ENCODE data around the gene PPM1E.
"Not testable (repeated sequence)": the region's sequence is repeated elsewhere in the genome, so short reads cannot be mapped to it uniquely, and the experiment has no call there.

PPM1E gene

GRCh38 chr17:58783380-58783779 lies 27.7 kb downstream of the PPM1E start:
- DNase-seq = no peak

- DNase-seq = no peak
Measured at GRCh38 chr17:58785097-58785496, 29.4 kb downstream of the PPM1E start.

DNA sequence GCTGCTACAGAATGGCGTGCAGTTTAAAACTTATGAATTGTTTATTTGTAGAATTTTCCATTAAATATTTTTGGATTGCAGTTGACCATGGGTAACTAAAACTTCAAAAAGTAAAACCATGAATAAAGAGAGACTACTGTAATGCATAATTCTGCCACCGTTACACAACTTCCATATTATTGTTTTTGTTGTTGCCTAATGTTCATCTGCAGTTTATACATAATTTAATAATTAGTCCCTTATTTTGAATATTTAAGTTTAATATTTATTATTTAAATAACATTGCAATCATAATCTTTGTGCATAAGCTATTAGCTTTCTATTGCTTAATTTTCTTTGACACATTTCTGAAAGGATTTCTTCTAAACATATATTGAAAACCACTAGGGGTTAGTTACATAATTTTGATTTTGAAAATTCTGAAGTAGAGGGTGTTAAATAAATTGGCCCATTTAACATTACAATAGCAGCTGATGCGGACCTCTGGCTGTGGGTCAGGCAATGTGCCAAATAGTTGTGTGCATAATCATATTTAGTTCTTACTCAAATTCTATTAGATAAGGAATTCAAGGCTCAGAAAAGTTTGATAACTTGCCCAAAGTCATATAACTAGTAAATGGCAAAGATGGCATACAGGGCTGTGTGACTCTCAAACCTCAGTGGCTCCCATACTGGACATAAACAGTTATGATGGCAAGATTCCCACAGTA lies 31.1 kb downstream of the PPM1E start:
- no peak for DNase-seq

GRCh38 chr17:58788199-58788598 lies 32.5 kb downstream of the PPM1E start:
- no peak for DNase-seq

DNA sequence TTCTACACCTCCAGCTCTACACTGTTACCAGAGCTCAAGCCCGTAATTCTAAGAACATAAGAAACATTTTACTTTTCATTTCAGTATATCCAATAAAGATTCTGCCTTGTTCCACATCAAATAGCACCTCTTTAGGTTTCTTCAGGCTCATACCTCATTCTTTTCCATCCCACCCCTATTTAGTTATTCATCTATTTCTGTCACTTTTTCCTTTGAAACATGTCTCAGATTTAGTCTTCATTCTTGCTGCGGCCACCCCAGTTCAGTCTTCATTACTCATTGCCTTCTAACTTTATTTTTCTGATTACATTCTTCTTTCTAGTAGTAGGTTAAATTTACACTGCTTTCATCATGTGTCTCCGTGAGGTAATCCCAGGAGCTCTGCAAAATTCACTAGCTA lies 33.5 kb downstream of the PPM1E start:
- DNase-seq = no peak

DNA sequence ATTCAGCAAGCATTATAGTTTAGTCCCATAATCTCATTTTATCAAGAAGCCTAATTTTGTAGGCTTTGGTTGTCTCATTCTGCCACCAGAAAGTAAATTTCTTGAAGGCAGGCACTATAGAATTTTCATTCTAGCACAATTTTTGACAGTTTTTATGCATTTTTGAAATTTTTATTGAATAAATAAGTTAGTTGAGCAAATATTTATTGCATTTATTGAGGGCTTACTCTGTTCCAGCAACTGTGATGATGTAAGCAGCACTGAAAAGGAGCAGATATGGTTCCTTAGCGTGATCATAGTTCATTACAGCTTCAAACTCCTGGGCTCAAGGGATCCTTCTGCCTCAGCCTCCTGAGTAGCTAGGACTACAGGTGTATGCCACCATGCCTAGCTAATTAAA lies 34.2 kb downstream of the PPM1E start:
- DNase-seq = no peak

DNA sequence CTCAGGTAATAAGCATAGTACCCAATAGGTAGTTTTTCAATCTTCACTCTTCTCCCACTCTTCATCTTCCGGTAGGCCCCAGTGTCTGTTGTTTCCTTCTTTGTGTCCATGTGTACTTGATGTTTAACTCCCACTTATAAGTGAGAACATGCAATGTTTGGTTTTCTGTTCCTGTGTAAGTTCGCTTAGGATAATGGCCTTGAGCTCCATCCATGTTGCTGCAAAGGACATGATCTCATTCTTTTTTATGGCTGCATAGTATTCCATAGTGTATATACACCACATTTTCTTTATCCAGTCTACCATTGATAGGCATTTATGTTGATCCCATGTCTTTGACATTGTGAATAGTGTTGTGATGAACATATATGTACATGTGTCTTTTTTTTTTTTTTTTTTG lies 38.9 kb downstream of the PPM1E start:
- not testable (repeated sequence) for DNase-seq

GRCh38 chr17:58802188-58802587 lies 46.5 kb downstream of the PPM1E start:
- no peak for DNase-seq

DNA sequence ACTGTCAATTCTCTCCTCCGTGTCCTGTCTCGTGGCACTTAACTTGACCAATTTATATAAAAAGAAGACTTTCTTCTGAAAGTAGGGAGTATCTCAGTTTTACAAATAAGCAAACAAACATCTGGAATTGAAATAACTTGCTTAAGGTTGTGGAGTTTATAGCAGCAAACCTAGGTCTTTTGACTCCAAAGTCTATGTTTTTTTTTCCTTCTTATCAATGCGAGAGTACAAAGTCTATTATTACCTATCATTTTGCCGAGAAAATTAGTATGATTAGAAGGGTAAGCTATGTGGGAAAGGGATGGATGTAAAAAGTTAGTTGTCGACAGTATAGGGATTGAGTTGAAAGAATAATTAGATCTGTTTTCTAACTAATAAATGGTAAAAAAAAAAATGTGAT lies 50.4 kb downstream of the PPM1E start:
- DNase-seq = no peak

GRCh38 chr17:58808609-58809563 lies 53.2 kb downstream of the PPM1E start:
- no peak for DNase-seq

DNA sequence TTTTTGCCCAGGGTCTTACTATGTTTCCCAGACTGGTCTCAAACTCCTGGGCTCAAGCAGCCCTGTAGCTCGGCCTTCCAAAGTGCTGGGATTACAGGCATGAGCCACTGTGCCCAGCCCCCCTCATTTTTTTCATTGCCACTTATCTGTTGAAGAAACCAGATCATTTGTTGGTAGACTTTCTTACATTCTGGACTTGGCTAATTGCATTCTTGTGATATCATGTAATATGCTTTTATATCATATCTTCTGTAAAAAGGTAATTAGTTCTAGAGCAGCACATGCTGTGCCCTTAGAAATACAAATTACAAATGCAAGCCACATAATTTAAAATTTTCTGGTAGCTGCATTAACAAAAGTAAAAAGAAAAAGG lies 53.9 kb downstream of the PPM1E start:
- DNase-seq = no peak

DNA sequence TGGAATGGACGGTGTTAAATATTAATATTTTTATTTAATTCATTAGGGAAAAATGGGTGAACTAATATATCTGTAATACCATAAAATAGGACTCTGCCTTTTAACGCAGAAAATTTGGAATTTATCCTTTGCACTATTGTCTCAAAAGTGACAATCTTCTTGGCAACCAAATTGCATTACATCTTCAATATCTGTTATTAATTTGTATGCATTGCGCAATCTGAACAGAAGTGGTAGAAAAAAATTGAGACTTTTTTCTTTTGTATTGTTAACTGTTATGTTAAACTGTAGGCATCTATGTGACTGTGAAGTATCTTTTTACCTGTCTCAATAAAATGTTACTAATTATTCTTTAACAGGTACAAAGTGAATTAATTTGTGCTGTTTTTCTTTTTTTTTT lies 55.6 kb downstream of the PPM1E start:
- no peak for DNase-seq

GRCh38 chr17:58813712-58814111 lies 58.1 kb downstream of the PPM1E start:
- DNase-seq = no peak

DNA sequence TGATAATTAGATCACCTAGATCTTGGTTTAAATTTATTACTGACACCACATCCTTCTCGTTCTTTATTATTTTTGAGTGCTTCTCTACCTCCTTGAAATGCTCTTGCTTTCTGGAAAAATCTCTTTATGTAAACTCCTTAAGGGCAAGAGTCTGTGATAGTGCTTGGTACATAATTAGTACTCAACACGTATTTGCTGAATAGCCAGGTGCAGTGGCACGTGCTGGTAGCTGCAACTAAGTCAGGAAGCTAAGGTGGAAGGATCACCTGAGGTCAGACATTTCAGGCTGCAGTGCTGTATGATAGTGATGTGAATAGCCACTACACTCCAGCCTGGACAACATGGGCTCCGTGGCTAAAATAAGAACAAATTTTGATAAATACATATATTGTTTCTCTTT lies 63.0 kb downstream of the PPM1E start:
- DNase-seq = no peak

- no peak for DNase-seq
Measured at GRCh38 chr17:58822148-58823050, 66.7 kb downstream of the PPM1E start.

DNA sequence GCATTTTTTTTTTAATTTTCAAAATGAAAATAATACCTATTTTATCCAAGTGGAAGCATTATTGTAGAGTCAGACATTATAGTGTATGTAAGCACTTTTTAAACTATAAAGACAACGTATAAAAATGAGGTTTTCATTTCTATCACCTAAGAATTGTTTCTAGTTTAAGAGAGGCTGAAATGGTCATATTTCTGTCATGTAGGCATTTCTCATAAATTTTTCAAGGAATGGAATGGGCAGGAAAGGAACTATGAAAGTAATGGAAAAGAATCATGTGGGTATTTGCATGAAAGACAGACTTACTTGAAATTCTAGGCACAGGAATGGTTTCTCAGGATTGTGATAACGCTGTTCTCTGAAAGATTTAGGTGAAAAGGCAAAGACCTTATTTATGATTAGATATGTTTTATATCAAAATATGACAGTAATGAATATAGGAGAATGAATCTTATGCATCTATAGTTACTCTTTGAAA lies 67.4 kb downstream of the PPM1E start:
- no peak for DNase-seq

- DNase-seq = no peak
Measured at GRCh38 chr17:58829172-58829637, 73.6 kb downstream of the PPM1E start.

DNA sequence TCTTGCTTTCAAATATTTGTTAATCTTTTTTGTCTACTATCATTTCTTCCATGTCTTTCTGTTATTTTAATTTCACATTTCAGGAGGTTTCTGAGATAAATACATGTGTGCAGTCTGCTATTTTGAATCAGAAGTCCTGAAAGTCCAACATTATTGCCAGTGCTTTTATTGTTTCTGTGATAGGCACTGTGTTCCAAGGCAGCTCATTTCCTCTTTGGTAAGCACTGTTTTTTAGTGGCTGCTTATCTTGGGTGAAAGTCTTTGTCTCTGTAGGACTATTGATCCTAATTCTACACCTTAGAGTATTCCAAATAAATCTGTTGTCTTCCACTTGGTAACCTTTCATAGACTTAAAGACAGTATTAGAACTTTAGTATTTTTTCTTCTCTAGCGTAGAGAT lies 76.1 kb downstream of the PPM1E start:
- DNase-seq = no peak

- no peak for DNase-seq
Measured at GRCh38 chr17:58832514-58832913, 76.9 kb downstream of the PPM1E start.

- DNase-seq = no peak
Measured at GRCh38 chr17:58837699-58838098, 82.0 kb downstream of the PPM1E start.

GRCh38 chr17:58840820-58841612 lies 85.4 kb downstream of the PPM1E start:
- DNase-seq = no peak

DNA sequence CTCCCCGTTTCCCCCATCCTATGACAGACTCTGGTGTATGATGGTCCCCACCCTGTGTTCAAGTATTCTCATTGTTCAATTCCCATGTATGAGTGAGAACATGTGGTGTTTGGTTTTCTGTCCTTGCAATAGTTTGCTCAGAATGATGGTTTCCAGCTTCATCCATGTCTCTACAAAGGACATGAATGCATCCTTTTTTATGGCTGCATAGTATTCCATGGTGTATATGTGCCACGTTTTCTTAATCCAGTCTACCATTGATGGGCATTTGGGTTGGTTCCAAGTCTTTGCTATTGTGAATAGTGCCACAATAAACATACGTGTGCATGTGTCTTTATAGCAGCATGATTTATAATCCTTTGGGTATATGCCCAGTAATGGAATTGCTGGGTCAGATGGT lies 90.8 kb downstream of the PPM1E start:
- DNase-seq = not testable (repeated sequence)
